ENCODE results near the gene DLGAP1.

DLGAP1 gene

DNA sequence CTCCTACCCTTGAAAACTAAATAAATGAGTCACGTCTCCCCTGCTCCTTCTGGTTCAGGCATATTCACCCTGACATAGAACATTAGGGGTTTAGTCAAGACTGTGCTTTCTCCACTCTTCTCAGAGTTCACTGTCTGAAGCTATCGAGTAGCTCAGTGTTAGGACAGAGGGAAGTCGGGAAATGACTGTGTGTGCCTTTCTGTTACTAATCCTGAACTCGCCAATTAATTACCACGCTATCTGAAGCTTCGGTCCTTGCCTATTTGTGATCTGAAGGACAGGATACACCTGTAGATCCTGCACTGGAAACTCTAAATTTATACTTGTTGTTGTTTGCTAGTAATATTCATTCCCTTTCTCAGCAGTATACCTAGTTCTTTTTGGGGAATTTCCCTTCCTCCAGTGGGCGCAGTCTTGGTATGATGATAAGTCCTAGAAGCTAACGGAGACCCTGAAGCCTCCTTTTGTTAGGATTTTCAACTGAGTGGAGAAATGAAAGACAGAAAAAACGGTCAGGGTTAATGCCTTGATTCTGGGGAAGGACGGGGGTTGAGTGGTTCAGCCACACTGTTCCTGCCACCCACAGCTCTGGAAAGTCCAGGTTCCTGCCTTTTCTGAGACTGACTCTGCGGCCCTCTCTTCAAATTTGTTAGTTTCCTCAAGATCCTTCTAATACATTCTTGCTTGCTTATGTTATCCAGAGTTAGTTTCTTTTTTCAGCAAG, 218.0 kb downstream of the DLGAP1 start:
- no peak for DNase-seq

GRCh38 chr18:4233468-4233867, 221.6 kb downstream of the DLGAP1 start:
- DNase-seq: no peak

DNA sequence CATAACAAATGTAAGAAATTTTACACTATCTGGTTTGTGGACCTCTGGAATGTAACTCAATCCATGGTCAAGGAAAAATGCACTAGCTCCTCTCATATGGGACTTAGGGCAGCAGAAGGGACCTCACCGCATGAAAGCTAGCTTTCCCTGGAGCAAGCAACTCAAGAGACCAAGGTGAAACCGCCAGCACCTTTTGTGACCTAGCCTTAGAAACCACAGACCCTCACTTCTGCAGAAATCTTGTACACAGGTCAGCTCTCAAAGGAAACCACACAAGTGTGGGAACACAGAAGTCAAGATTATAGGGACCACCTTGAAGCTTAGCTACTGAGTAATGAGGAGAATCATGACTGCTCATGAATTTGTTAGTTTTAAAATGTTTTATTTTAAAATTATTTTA, 222.5 kb downstream of the DLGAP1 start:
- no peak for DNase-seq

DNA sequence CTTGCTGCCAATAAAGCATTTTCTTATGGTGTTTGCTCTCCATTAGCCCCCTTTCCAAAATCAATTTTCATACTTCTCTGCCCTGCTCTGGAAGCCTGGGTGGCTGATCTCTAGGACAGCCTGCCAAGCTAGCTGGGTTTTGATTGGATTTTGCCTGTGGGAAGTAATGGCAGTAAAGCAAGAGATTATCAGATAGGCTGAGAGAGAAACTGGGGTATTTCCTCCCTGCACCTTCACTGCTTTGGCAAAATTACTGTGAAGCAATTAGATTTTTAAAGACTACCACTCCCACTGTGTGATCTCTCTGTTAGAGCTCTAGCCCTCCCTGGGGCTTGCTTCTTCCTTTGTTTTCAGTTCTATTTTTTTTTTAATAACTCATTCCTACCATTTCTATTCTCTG, 223.8 kb downstream of the DLGAP1 start:
- no peak for DNase-seq

- no peak for DNase-seq
Measured at GRCh38 chr18:4230450-4231168, 224.5 kb downstream of the DLGAP1 start.

DNA sequence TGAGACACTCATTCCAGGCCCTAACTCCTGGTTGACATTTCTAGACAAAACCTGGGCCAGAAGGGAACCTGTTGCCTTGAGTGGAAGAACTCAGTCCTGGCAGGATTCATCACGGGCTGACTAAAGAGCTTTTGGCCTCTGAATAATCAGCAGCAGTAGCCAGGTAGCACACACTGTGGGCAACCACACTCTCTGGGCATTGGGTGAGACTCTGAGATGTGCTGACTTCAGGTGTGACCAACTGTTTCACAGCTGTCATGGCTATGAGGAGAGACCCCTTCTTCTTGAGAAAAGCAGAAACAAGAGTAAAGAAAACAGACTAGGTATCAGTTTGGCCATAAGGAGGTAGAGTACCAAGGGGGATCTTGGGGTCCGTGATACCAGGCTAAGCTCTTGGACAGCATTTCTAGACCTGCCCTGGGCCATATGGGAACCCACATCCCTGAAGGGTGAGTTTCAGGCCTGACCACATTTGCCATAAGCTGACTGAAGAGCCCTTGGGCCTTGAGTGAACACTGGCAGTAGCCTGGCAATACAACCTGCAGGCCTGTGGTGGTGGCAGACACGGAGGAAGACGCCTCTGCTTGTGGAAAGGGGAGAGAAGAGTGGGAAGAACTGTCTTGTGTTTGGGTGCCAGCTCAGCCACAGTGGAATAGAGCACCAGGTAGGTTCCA, 230.9 kb downstream of the DLGAP1 start:
- DNase-seq: no peak

DNA sequence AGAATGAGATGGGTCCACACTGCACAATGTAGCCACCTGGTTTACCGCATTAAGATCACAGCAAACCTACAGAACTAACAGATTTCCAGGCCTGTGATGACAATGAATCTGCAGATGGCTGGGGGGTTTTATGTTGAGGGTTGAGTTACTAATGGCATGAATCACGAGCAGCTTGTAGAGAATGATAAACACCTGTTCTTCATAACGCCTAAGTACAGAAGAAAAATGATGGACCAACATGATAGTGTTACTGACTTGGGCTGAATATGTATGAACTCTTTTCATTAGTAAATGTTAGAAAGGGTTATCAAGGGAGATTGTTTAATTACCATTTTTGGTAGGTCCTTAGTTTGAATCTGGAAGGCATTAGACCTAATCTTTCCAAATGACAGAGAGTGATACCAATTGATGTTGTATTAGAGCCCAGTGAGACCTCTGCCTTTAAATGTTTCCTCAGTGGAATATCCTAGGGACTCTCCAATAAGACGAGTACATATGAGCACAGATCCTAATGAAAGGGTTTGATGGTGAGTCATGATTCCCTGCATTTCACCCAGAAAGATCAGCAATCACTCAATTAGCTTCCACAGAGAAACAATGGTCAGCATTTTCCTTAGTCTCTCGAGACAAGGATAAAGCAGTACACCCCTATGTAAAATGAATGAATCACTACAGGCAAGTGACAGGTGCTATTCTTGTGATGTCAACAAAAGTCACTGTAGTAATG, 243.8 kb downstream of the DLGAP1 start:
- DNase-seq: no peak

- DNase-seq: no peak
Measured at GRCh38 chr18:4208366-4208765, 246.7 kb downstream of the DLGAP1 start.

GRCh38 chr18:4207383-4207985, 247.6 kb downstream of the DLGAP1 start:
- no peak for DNase-seq

- DNase-seq: no peak
Measured at GRCh38 chr18:4204438-4204720, 250.7 kb downstream of the DLGAP1 start.

- DNase-seq: no peak
Measured at GRCh38 chr18:4203568-4204437, 251.3 kb downstream of the DLGAP1 start.

- no peak for DNase-seq
Measured at GRCh38 chr18:4200399-4200798, 254.7 kb downstream of the DLGAP1 start.

GRCh38 chr18:4198956-4199355, 256.2 kb downstream of the DLGAP1 start:
- DNase-seq: no peak

- no peak for DNase-seq
Measured at GRCh38 chr18:4196351-4196750, 258.8 kb downstream of the DLGAP1 start.

- no peak for DNase-seq
Measured at GRCh38 chr18:4193086-4193485, 262.0 kb downstream of the DLGAP1 start.

- no peak for DNase-seq
Measured at GRCh38 chr18:4181882-4182568, 273.1 kb downstream of the DLGAP1 start.

- DNase-seq: no peak
Measured at GRCh38 chr18:4181086-4181485, 274.0 kb downstream of the DLGAP1 start.

GRCh38 chr18:4172196-4173100, 282.7 kb downstream of the DLGAP1 start:
- no peak for DNase-seq

DNA sequence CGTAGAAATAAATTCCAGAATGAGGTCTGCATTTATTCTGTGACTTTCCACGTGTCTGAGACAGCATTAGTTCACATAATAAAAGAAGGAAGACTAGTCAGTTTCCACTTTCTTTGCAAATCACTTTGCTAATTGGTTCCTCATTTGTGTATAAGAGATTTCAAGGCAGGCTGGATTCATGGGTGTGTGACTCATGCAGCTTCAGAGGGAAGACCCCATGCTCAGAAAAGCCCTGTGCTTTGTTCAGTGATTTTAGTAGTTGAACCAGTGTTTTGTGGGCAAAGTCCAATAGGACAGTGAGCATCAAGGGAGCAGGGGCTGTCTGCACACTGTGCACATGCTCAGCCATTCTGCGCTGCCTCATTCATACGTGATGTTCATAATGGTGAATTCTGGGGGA, 297.8 kb downstream of the DLGAP1 start:
- no peak for DNase-seq

GRCh38 chr18:4146797-4147196, 308.3 kb downstream of the DLGAP1 start:
- no peak for DNase-seq
